Measurements from ENCODE around the gene ZDBF2. TPM values are rescaled to one million over a fixed set of nuclear protein-coding genes. Genes with fewer than 3 reads are reported as not detected.

Gene ZDBF2
- total RNA-seq, 1 donor from 2014 or later, result 40.9 TPM

DNA sequence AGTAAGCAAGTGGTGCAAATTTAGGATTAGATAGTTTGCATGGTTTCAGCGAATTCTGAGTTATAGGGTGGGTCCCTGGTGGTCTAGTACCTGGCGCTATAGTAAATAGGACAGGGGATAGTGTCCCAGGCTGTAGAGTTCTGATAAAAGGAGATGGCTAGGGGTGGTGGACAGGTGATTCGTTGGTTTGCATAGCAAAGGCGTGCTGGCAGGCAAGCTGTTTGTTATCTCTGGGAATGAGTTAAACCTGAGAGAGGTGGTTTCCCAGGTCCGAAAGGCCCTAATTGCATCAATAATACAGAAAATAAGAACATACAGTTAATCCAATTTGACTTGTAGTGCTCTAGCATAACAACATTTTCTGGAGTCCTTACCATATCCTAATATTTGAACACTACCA, 6.9 kb upstream of the ZDBF2 start:
- no peaks in the 10 kb centered on the region for H3K9me3 Mint-ChIP-seq (ENCODE audit: unreplicated experiment)
- Histone ChIP-seq H3K4me2 (ENCODE audit: low read length) (no peak overlapping the region), H3K4me1 (ENCODE audit: insufficient read depth, low read length) (no peaks in the 10 kb centered on the region), H3K27ac (ENCODE audit: low read depth, low read length) (no peak overlapping the region), H3K27me3 (ENCODE audit: insufficient read depth, low read length) (peaks cover 69% of the 10 kb centered on the region), H3K4me3 (ENCODE audit: insufficient read depth, low read depth, low read length) (no peak overlapping the region), H3K9ac (ENCODE audit: low read length) (no peak overlapping the region), H3K9me3 (ENCODE audit: insufficient read depth, low read depth, low read length) (no peaks in the 10 kb centered on the region), H3K79me2 (ENCODE audit: insufficient read depth, low read length) (no peaks in the 10 kb centered on the region), H3K36me3 (ENCODE audit: insufficient read depth, low read length) (no peaks in the 10 kb centered on the region), H4K20me1 (ENCODE audit: insufficient read depth, low read length) (no peaks in the 10 kb centered on the region), H2AFZ (ENCODE audit: low read depth, low read length) (no peak overlapping the region)
- no peaks in the 10 kb centered on the region for H3K4me1 Mint-ChIP-seq (ENCODE audit: low read depth, unreplicated experiment)
- no peak for TF ChIP-seq EZH2 (IDR thresholded peaks at IDR 0.05; ENCODE audit: insufficient read depth, low read length)
- TF ChIP-seq, protein P1, sequence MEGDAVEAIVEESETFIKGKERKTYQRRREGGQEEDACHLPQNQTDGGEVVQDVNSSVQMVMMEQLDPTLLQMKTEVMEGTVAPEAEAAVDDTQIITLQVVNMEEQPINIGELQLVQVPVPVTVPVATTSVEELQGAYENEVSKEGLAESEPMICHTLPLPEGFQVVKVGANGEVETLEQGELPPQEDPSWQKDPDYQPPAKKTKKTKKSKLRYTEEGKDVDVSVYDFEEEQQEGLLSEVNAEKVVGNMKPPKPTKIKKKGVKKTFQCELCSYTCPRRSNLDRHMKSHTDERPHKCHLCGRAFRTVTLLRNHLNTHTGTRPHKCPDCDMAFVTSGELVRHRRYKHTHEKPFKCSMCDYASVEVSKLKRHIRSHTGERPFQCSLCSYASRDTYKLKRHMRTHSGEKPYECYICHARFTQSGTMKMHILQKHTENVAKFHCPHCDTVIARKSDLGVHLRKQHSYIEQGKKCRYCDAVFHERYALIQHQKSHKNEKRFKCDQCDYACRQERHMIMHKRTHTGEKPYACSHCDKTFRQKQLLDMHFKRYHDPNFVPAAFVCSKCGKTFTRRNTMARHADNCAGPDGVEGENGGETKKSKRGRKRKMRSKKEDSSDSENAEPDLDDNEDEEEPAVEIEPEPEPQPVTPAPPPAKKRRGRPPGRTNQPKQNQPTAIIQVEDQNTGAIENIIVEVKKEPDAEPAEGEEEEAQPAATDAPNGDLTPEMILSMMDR (IDR thresholded peaks at IDR 0.05; ENCODE audit: insufficient read depth, low read depth, low read length), result no peak
- H3K27ac Mint-ChIP-seq (ENCODE audit: unreplicated experiment), result no peak overlapping the region
- H3K36me3 Mint-ChIP-seq (ENCODE audit: low read depth, unreplicated experiment), result no peaks in the 10 kb centered on the region
- H3K27me3 Mint-ChIP-seq (ENCODE audit: low read depth, unreplicated experiment), result peaks cover 20% of the 10 kb centered on the region
- FAIRE-seq (no peak), DNase-seq (ENCODE audit: low read depth) (no peak)
- H3K4me3 Mint-ChIP-seq (ENCODE audit: unreplicated experiment), result no peak overlapping the region

DNA sequence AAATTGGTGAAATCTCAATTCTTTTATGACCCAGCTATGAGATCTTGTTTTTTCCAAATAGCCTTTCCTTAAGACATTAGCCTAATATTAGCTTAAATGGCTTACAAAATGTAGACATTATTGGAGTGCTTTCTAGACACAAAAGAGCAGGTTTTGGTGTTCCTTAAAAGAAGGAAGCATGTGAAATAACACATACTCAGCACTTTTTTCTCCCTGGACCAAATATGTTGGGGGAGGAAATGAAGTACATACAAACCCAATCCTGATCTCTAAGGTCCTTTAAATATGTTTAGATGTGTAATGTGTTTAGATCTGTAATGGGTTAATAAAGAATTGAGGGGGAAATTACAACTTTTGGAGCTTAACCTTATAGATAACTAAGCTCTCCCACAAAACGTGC, 3.4 kb upstream of the ZDBF2 start:
- no peak overlapping the region for H3K27ac ChIP-seq (ENCODE audit: low read depth, low read length)
- no peak overlapping the region for H3K4me2 ChIP-seq (ENCODE audit: low read length)
- DNase-seq (ENCODE audit: low read depth) (no peak), FAIRE-seq (no peak)
- H3K9ac ChIP-seq (ENCODE audit: low read length), result no peak overlapping the region
- no peaks in the 10 kb centered on the region for H3K9me3 Mint-ChIP-seq (ENCODE audit: unreplicated experiment)
- H3K9me3 ChIP-seq (ENCODE audit: insufficient read depth, low read depth, low read length), result no peaks in the 10 kb centered on the region
- H3K36me3 ChIP-seq (ENCODE audit: insufficient read depth, low read length), result no peaks in the 10 kb centered on the region
- no peak overlapping the region for H3K4me3 Mint-ChIP-seq (ENCODE audit: unreplicated experiment)
- H3K79me2 ChIP-seq (ENCODE audit: insufficient read depth, low read length), result peaks cover 11% of the 10 kb centered on the region
- H2AFZ ChIP-seq (ENCODE audit: low read depth, low read length), result no peak overlapping the region
- H3K4me3 ChIP-seq (ENCODE audit: insufficient read depth, low read depth, low read length), result no peak overlapping the region
- peaks cover under 1% of the 10 kb centered on the region for H3K4me1 Mint-ChIP-seq (ENCODE audit: low read depth, unreplicated experiment)
- peaks cover 5% of the 10 kb centered on the region for H4K20me1 ChIP-seq (ENCODE audit: insufficient read depth, low read length)
- H3K36me3 Mint-ChIP-seq (ENCODE audit: low read depth, unreplicated experiment), result no peaks in the 10 kb centered on the region
- H3K4me1 ChIP-seq (ENCODE audit: insufficient read depth, low read length), result peaks cover 4% of the 10 kb centered on the region
- no peak overlapping the region for H3K27ac Mint-ChIP-seq (ENCODE audit: unreplicated experiment)
- TF ChIP-seq, protein P1 (IDR thresholded peaks at IDR 0.05; ENCODE audit: insufficient read depth, low read depth, low read length), result no peak
- no peak for TF ChIP-seq EZH2 (IDR thresholded peaks at IDR 0.05; ENCODE audit: insufficient read depth, low read length)
- H3K27me3 Mint-ChIP-seq (ENCODE audit: low read depth, unreplicated experiment), result no peaks in the 10 kb centered on the region
- H3K27me3 ChIP-seq (ENCODE audit: insufficient read depth, low read length), result peaks cover 62% of the 10 kb centered on the region

DNA sequence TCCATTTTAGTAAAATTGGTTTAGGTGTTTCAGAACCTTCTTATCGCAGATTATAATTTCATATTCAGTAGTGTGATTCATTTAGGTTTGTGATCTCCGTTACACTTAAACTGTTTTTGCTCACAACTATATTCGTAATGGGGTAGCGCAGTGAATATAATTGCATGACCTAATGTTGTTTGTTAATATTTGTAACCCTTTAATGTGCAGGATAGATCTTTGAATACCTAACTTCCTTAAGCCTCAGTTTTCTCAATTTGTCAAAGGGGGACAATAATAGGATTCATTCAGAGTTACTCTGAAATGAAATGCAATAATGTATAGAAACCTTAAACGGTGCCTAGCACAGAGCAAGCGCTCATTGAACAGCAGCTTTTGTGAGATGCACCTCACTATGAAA, 558 bp upstream of the ZDBF2 start:
- no peaks in the 10 kb centered on the region for H3K9me3 ChIP-seq (ENCODE audit: insufficient read depth, low read depth, low read length)
- peaks cover 5% of the 10 kb centered on the region for H4K20me1 ChIP-seq (ENCODE audit: insufficient read depth, low read length)
- H3K27ac ChIP-seq (ENCODE audit: low read depth, low read length), result peak overlapping the region; percentile 75
- H2AFZ ChIP-seq (ENCODE audit: low read depth, low read length), result peak overlapping the region; percentile 72
- H3K4me1 ChIP-seq (ENCODE audit: insufficient read depth, low read length), result peaks cover 4% of the 10 kb centered on the region
- Mint-ChIP-seq H3K4me3 (ENCODE audit: unreplicated experiment) (peak overlapping the region; percentile 89), H3K27ac (ENCODE audit: unreplicated experiment) (peak overlapping the region; percentile 84), H3K36me3 (ENCODE audit: low read depth, unreplicated experiment) (no peaks in the 10 kb centered on the region), H3K4me1 (ENCODE audit: low read depth, unreplicated experiment) (peaks cover 4% of the 10 kb centered on the region), H3K27me3 (ENCODE audit: low read depth, unreplicated experiment) (no peaks in the 10 kb centered on the region), H3K9me3 (ENCODE audit: unreplicated experiment) (no peaks in the 10 kb centered on the region)
- no peaks in the 10 kb centered on the region for H3K36me3 ChIP-seq (ENCODE audit: insufficient read depth, low read length)
- TF ChIP-seq EZH2 (IDR thresholded peaks at IDR 0.05; ENCODE audit: insufficient read depth, low read length), result no peak
- TF ChIP-seq, protein P1 (IDR thresholded peaks at IDR 0.05; ENCODE audit: insufficient read depth, low read depth, low read length), result no peak
- H3K27me3 ChIP-seq (ENCODE audit: insufficient read depth, low read length), result peaks cover 55% of the 10 kb centered on the region
- H3K9ac ChIP-seq (ENCODE audit: low read length), result peak overlapping the region; percentile 83
- H3K4me3 ChIP-seq (ENCODE audit: insufficient read depth, low read depth, low read length), result peak overlapping the region; percentile 69
- H3K4me2 ChIP-seq (ENCODE audit: low read length), result peak overlapping the region; percentile 82
- FAIRE-seq (no peak), DNase-seq (ENCODE audit: low read depth) (no peak)
- peaks cover 23% of the 10 kb centered on the region for H3K79me2 ChIP-seq (ENCODE audit: insufficient read depth, low read length)

All from astrocyte (in vitro differentiated cells and primary cell).